NCI-H1930 (cell line): ENCODE measurements around the gene AXDND1.

Source experiments
- DNase-seq, 2 experiments: peaks; one replicate each; lab custom pipeline; 2025; lab: John Stamatoyannopoulos, UW

The AXDND1 gene

DNA sequence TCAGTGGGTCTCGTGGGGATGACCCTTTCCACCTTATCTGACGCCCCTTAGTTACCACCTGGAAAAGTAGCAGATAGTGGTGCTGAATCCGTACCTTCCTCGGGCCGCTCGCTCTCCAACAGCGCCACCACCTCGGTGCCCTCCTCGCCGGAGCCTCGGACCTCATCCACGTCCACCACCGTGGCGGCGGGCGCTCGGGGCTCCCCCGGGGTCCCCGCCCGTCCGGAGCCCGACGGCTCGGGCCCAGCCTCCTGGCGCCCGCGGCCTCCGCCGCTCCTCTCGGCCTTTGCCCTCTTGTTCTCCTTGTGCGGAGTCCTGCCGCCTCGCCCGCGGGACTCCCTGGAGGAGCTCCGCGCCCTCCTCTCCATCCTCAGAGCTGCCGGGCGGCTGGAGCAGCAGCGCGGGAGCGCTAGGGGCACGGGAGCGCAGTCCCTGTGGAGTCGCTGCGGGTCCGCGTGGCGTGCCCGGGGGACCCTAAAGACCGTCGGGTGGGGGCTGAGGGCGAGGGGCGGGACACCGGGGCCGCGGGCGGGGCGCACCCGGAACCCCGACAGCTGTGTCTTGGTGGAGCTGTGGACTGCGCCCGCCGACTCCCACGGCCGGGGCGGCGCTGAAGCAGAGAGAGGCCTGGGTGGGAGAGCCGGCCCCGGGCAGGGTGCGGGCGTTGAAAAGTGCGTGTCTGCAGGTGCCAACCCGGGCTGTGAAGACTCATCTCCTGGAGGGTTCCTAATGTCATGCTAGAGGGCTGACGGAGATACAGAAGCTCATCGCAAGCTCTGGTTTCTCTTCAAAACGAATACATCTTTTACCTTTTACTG, 209.9 kb downstream of the AXDND1 start, which contains the start of gene NPHS2:
NPHS2 (minus strand) TSS at position 452 of the 818 bp plus-strand sequence; CDS start at position 368, 84 bp downstream.
- DNase-seq, result peak in 1 of 2 experiments; percentile 37

GRCh38 chr1:179576509-179576908, 210.7 kb downstream of the AXDND1 start:
- no peak for DNase-seq

- DNase-seq, result no peak
Measured at GRCh38 chr1:179583771-179584320, 218.1 kb downstream of the AXDND1 start.

DNA sequence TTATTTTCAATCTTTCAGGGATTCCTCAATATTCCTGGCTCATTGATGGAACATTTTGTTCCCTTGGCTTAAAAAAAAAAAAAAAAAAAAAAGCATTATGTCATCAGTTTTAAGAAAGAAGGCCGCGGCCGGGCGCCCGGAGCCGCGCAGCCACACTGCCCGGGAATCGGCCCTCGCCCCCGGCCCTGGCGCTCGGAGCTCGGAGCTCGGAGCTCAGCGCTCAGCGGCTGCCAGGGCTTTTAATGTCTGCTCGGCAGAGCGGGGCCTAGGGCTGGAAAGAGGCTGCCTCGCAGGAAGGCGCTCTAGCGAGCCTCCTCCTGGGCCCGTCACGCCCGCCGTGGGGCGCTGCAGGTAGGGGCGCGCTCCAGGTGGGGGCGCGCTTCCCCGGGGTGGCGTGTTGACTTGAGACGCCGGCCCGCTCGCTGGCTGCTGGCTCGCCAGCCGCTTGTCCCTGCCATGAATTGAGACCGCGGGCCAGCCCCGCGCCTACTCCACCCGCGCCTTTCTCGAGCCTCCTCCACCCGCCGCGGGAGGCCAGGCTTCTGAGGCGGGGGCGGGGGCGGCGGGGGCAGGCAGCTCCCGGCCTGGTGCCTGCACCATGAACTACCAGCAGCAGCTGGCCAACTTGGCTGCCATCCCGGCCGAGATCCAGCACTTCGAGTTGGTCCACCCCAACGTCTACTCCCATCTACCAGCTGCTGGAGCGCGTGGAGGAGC, 220.5 kb downstream of the AXDND1 start:
- DNase-seq, result peak; percentile 69 to 85

DNA sequence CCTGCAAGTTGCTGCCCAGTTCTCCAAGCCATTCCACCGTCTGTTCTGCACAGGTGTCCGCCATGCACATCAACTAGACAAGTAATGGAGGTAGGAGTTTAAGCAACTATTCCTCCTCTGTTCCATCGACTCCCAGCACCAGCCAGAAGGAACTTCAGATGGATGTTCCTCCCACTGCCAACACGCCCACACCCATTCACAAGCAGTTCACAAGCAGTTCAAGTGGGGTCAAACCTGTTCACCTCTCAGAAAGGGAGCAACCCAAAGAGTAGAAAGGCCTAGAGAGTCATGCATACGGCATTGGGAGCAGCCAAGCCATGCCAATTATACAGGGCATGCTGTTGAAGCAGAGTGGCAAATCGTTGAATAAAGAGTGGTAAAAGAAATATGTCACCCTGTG, 221.6 kb downstream of the AXDND1 start:
- no peak for DNase-seq

DNA sequence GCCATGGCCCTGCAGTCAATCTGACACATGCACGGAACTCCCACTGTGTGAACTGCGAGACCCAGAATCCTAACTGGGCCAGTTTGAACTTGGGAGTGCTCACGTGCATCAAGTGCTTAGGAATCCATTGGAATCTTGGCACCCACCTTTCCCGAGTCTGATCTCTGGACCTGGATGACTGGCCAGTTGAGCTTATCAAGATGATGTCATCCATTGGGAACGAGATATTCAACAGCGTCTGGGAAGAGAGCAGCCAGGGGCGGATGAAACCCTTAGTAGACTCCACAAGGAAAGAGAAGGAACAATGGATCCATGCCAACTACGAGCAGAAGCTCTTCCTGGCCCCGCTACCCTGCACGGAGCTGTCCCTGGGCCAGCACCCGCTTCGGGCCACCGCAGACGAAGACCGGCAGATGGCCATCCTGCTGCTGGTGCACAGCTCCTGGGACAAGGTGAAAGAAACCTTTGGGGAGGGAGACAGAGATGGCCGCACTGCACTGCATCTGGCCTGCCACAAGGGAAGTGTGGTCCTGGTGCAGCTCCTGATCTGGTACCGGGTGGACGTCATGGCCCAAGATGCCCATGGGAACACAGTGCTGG, 222.8 kb downstream of the AXDND1 start:
- DNase-seq, result no peak

- DNase-seq, result no peak
Measured at GRCh38 chr1:179589509-179589908, 223.7 kb downstream of the AXDND1 start.

DNA sequence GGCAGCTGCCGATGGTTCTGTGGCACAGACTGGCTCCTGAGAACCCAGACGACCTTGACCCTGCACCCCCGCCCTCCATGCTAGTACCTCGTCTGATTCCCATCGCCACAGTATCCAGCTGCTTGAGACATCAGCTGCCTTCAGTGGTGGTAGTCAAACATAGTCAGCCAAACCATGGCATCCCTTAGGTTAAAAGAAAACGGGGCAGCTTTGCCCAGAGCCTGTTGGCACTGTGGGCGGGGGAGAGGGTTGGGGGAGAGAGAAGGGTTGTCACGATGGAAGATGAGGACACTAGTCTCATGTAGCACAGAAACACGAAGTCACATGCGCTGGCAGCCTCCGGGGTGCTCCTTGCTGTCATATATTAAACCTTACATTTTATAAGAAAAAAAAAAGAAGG, 224.9 kb downstream of the AXDND1 start:
- DNase-seq, result no peak

GRCh38 chr1:179591253-179591591, 225.5 kb downstream of the AXDND1 start:
- DNase-seq, result no peak

GRCh38 chr1:179591592-179592580, 226.1 kb downstream of the AXDND1 start, which contains the start of gene TDRD5:
Gene TDRD5 (plus strand): TSS chr1:179591832. CDS start chr1:179592616, 784 bp downstream.
- peak; percentile 58 to 67 for DNase-seq

DNA sequence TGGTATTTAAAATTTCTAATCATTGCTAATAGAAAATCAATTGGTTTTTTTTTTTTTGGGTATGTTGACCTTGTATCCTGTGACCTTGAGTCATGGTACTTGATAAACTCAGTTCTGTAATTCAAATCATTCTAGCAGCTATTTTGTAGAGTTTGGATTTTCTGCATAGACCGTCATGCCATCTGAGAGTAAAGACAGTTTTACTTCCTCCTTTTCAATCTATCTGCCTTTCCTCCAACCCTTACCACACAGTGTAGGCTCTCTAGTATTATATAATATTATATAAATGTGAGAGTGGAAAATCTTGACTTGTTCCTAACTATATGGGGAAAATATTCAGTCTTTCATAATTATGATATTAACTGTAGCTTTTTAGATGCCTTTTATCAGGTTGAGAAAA, 232.9 kb downstream of the AXDND1 start:
- DNase-seq, result no peak

- DNase-seq, result peak in 1 of 2 experiments; percentile 16
Measured at GRCh38 chr1:179599623-179600249, 234.0 kb downstream of the AXDND1 start.

GRCh38 chr1:179601093-179601492, 235.3 kb downstream of the AXDND1 start:
- DNase-seq, result no peak
